GM18951 (cell line): ENCODE measurements around the gene PTPN12.
"Not testable (repeated sequence)": the region's sequence is repeated elsewhere in the genome, so short reads cannot be mapped to it uniquely, and the experiment has no call there.

Experiments
- POLR2A ChIP-seq: IDR thresholded peaks from 4 replicates; pipeline ENCODE4 v1.6.1; 2011; ENCODE audit warnings: mild to moderate bottlenecking; ENCODE audit not compliant: insufficient read length, insufficient read depth; ENCODE audit errors: extremely low read depth
- in situ Hi-C: fragments of 300-500 bp; cut with MboI; formaldehyde crosslinking; loops from one replicate; pipeline ENCODE4 v1.12.0; 2022; ENCODE audit warnings: low sequenced_read_pairs, mixed read lengths, inconsistent platforms; ENCODE audit not compliant: unreplicated experiment

PTPN12 gene

GRCh38 chr7:77537136-77537777 lies at the start of gene PTPN12:
Gene PTPN12 (plus strand): TSS chr7:77537295. CDS start chr7:77537547, 252 bp downstream.
- in situ Hi-C loops: no loop called here
- no peak for TF ChIP-seq POLR2A

- no peak for TF ChIP-seq POLR2A
- in situ Hi-C loops: no loop called here
Observed at GRCh38 chr7:77488986-77489385, 48.1 kb upstream of the PTPN12 start.

GRCh38 chr7:77497079-77497478 lies 40.0 kb upstream of the PTPN12 start:
- TF ChIP-seq POLR2A: no peak
- in situ Hi-C loops: no loop called here

- in situ Hi-C loops: no loop called here
Observed at GRCh38 chr7:77498659-77499379, 38.3 kb upstream of the PTPN12 start.

GRCh38 chr7:77501192-77501515 lies 35.9 kb upstream of the PTPN12 start:
- no peak for TF ChIP-seq POLR2A
- in situ Hi-C loops: no loop called here

More at GRCh38 chr7:77498659-77499379, 38.3 kb upstream of the PTPN12 start:
- TF ChIP-seq POLR2A: no peak

- in situ Hi-C loops: no loop called here
- no peak for TF ChIP-seq POLR2A
Observed at GRCh38 chr7:77504951-77505350, 32.1 kb upstream of the PTPN12 start.

- TF ChIP-seq POLR2A: no peak
- in situ Hi-C loops: no loop called here
Observed at GRCh38 chr7:77506899-77507298, 30.2 kb upstream of the PTPN12 start.

- in situ Hi-C loops: not testable (repeated sequence)
Observed at GRCh38 chr7:77513002-77513670, 24.0 kb upstream of the PTPN12 start.

- in situ Hi-C loops: no loop called here
- no peak for TF ChIP-seq POLR2A
Observed at GRCh38 chr7:77516085-77516484, 21.0 kb upstream of the PTPN12 start.

- TF ChIP-seq POLR2A: no peak
- in situ Hi-C loops: no loop called here
Observed at GRCh38 chr7:77520261-77520660, 16.8 kb upstream of the PTPN12 start.

GRCh38 chr7:77521537-77521936 lies 15.6 kb upstream of the PTPN12 start:
- in situ Hi-C loops: not testable (repeated sequence)

GRCh38 chr7:77524731-77525130 lies 12.4 kb upstream of the PTPN12 start:
- in situ Hi-C loops: no loop called here

GRCh38 chr7:77525231-77525630 lies 11.9 kb upstream of the PTPN12 start:
- in situ Hi-C loops: no loop called here
- no peak for TF ChIP-seq POLR2A

More at GRCh38 chr7:77524731-77525130, 12.4 kb upstream of the PTPN12 start:
- TF ChIP-seq POLR2A: no peak

GRCh38 chr7:77528368-77528767 lies 8.7 kb upstream of the PTPN12 start:
- in situ Hi-C loops: no loop called here

More at GRCh38 chr7:77528368-77528767, 8.7 kb upstream of the PTPN12 start:
- no peak for TF ChIP-seq POLR2A
